Hepatocyte (in vitro differentiated cells): ENCODE measurements around the gene ABCA12.

ENCODE experiments used
- EZH2phosphoT487 ChIP-seq: fragments of 200-600 bp; sonication (generic); IDR thresholded peaks from one replicate; pipeline ENCODE4 v1.6.1; 2018; ENCODE audit warnings: antibody characterized with exemption, mild to moderate bottlenecking, low read depth, moderate library complexity; ENCODE audit not compliant: unreplicated experiment, severe bottlenecking
- TF ChIP-seq, protein P1 (sequence below): fragments of 200-600 bp; sonication (generic); IDR thresholded peaks from 2 replicates; pipeline ENCODE4 v1.5.1; 2016; ENCODE audit warnings: antibody characterized with exemption, mild to moderate bottlenecking; ENCODE audit not compliant: poor library complexity

DNA sequence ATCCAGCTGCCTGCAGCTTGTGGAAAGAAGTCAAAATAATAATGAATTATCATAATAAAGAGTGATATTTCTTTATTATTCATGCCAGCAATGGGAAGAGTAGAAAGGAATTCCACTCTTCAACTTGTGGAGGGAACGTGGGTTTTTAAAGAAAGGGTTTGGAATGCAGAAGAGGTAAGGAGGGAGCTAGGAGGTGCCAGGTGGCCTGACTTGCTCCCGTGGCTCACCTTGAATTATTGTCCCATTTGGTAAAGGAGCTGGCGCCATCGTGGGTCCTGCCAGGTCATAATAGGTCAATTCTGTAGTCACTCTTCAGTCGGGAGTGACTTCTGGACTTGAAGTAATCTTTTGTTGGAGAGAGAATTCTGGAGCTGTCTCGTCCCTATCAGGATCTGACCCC, 233.8 kb downstream of the ABCA12 start:
- TF ChIP-seq, protein P1, sequence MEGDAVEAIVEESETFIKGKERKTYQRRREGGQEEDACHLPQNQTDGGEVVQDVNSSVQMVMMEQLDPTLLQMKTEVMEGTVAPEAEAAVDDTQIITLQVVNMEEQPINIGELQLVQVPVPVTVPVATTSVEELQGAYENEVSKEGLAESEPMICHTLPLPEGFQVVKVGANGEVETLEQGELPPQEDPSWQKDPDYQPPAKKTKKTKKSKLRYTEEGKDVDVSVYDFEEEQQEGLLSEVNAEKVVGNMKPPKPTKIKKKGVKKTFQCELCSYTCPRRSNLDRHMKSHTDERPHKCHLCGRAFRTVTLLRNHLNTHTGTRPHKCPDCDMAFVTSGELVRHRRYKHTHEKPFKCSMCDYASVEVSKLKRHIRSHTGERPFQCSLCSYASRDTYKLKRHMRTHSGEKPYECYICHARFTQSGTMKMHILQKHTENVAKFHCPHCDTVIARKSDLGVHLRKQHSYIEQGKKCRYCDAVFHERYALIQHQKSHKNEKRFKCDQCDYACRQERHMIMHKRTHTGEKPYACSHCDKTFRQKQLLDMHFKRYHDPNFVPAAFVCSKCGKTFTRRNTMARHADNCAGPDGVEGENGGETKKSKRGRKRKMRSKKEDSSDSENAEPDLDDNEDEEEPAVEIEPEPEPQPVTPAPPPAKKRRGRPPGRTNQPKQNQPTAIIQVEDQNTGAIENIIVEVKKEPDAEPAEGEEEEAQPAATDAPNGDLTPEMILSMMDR, result no peak
- TF ChIP-seq EZH2phosphoT487, result no peak
